HG03159 (cell line): Measurements from ENCODE around the gene VPS26B.
"Not testable (repeated sequence)": the region's sequence is repeated elsewhere in the genome, so short reads cannot be mapped to it uniquely, and the experiment has no call there.

ENCODE experiments used
- ATAC-seq: cut with Tn5 transposase; IDR thresholded peaks from one replicate; pipeline ENCODE4 v1.9.1; 2021; ENCODE audit warnings: mild to moderate bottlenecking, moderate library complexity; ENCODE audit not compliant: unreplicated experiment

Gene VPS26B

GRCh38 chr11:134255184-134255561 is 30.7 kb downstream of the VPS26B start:
- ATAC-seq = not testable (repeated sequence)

- ATAC-seq = no peak
Measured at GRCh38 chr11:134257101-134257500, 32.6 kb downstream of the VPS26B start.

- ATAC-seq = no peak
Measured at GRCh38 chr11:134258577-134258976, 34.1 kb downstream of the VPS26B start.

- no peak for ATAC-seq
Measured at GRCh38 chr11:134260503-134260902, 36.0 kb downstream of the VPS26B start.

- no peak for ATAC-seq
Measured at GRCh38 chr11:134260983-134261382, 36.5 kb downstream of the VPS26B start.

- no peak for ATAC-seq
Measured at GRCh38 chr11:134261626-134262488, 37.4 kb downstream of the VPS26B start.

GRCh38 chr11:134264966-134265764 is 40.7 kb downstream of the VPS26B start:
- no peak for ATAC-seq

- no peak for ATAC-seq
Measured at GRCh38 chr11:134266440-134266839, 42.0 kb downstream of the VPS26B start.

- ATAC-seq = no peak
Measured at GRCh38 chr11:134266841-134267251, 42.4 kb downstream of the VPS26B start.

- no peak for ATAC-seq
Measured at GRCh38 chr11:134267461-134267860, 43.0 kb downstream of the VPS26B start.

GRCh38 chr11:134267966-134268365 is 43.5 kb downstream of the VPS26B start:
- ATAC-seq = no peak

- no peak for ATAC-seq
Measured at GRCh38 chr11:134270250-134270714, 45.8 kb downstream of the VPS26B start.

GRCh38 chr11:134271978-134272377 is 47.5 kb downstream of the VPS26B start:
- no peak for ATAC-seq

- ATAC-seq = no peak
Measured at GRCh38 chr11:134272381-134273316, 48.2 kb downstream of the VPS26B start.

GRCh38 chr11:134273317-134273712 is 48.8 kb downstream of the VPS26B start:
- ATAC-seq = no peak

- ATAC-seq = no peak
Measured at GRCh38 chr11:134275188-134275533, 50.7 kb downstream of the VPS26B start.

- ATAC-seq = peak; percentile 77
Measured at GRCh38 chr11:134275534-134276395, 51.3 kb downstream of the VPS26B start, which contains the start of gene GLB1L3. GLB1L3 (plus strand) TSS chr11:134276379; CDS start chr11:134276741, 362 bp downstream.

- peak; percentile 7 for ATAC-seq
Measured at GRCh38 chr11:134276396-134277182, 52.1 kb downstream of the VPS26B start.
